Common myeloid progenitor, CD34-positive (primary cell): ENCODE results near the gene TRIM63.

Experiments used
- CTCF ChIA-PET: fragments of 350-600 bp; sonication (Branson Sonifier 250); formaldehyde crosslinking; loops from one replicate; lab custom pipeline; 2021; ENCODE audit warnings: antibody characterized with exemption; lab: Charles Lee
- POLR2A ChIA-PET: fragments of 350-600 bp; sonication (Branson Sonifier 250); formaldehyde crosslinking; loops from one replicate; lab custom pipeline; 2021; ENCODE audit warnings: antibody characterized with exemption; lab: Charles Lee
- DNase-seq, 3 donors: peaks; one replicate each; pipeline versions ENCODE4 v3.0.0 to v3.0.0-alpha.2; 2013
- H3K27ac ChIP-seq, 2 experiments: 1 replicate in 1 of 2; 2 replicates in 1 of 2; pipeline ENCODE4 v1.7.0; 2013; ENCODE audit warnings: inconsistent platforms in 2 of 2, low read length in 2 of 2, mild to moderate bottlenecking in 2 of 2, low read depth in 1 of 2, moderate library complexity in 1 of 2; ENCODE audit not compliant: severe bottlenecking in 2 of 2, insufficient read depth in 1 of 2, poor library complexity in 1 of 2
- H3K27me3 ChIP-seq, 5 experiments: replicated peaks in 2 of 5; 1 replicate in 3 of 5; 2 replicates in 2 of 5; pipeline versions ENCODE4 v1.6.1 to v1.7.0; 2013; ENCODE audit warnings: low read length in 4 of 5, mild to moderate bottlenecking in 2 of 5, moderate library complexity in 2 of 5, inconsistent platforms in 1 of 5; ENCODE audit not compliant: insufficient read depth in 5 of 5, control insufficient read depth in 4 of 5
- H3K36me3 ChIP-seq, 4 experiments: 1 replicate in 2 of 4; 2 replicates in 2 of 4; pipeline versions ENCODE4 v1.6.1 to v1.7.0; 2013; ENCODE audit warnings: low read length in 3 of 4, control low read depth in 1 of 4, mild to moderate bottlenecking in 1 of 4; ENCODE audit not compliant: control insufficient read depth in 4 of 4, insufficient read depth in 4 of 4
- H3K4me1 ChIP-seq, 4 experiments: 1 replicate in 3 of 4; 2 replicates in 1 of 4; pipeline versions ENCODE4 v1.6.1 to v1.7.1; 2013; ENCODE audit warnings: low read length in 3 of 4, mild to moderate bottlenecking in 3 of 4, control low read depth in 1 of 4, inconsistent platforms in 1 of 4, moderate library complexity in 1 of 4; ENCODE audit not compliant: control insufficient read depth in 4 of 4, insufficient read depth in 4 of 4; ENCODE audit errors: control extremely low read depth in 1 of 4
- H3K4me3 ChIP-seq, 7 experiments: 1 replicate in 4 of 7; 2 replicates in 3 of 7; pipeline versions ENCODE4 v1.5.1 to v1.7.0; 2013; ENCODE audit warnings: mild to moderate bottlenecking in 7 of 7, low read length in 6 of 7, moderate library complexity in 6 of 7, inconsistent platforms in 2 of 7, low read depth in 2 of 7, control low read depth in 1 of 7; ENCODE audit not compliant: insufficient read depth in 4 of 7, control insufficient read depth in 1 of 7; ENCODE audit errors: extremely low read depth in 1 of 7
- H3K9me3 ChIP-seq, 5 experiments: 1 replicate in 4 of 5; 2 replicates in 1 of 5; pipeline versions ENCODE4 v1.6.1 to v1.7.1; 2013; ENCODE audit warnings: low read length in 4 of 5, mild to moderate bottlenecking in 2 of 5, inconsistent platforms in 1 of 5, low read depth in 1 of 5, moderate library complexity in 1 of 5; ENCODE audit not compliant: control insufficient read depth in 4 of 5, insufficient read depth in 2 of 5; ENCODE audit errors: control extremely low read depth in 1 of 5
- WGBS: methylation state at CpG from one replicate; pipeline ENCODE4 v1.1.5; 2013; ENCODE audit not compliant: insufficient coverage; 5-methylcytosine and 5-hydroxymethylcytosine counted together

The TRIM63 gene

DNA sequence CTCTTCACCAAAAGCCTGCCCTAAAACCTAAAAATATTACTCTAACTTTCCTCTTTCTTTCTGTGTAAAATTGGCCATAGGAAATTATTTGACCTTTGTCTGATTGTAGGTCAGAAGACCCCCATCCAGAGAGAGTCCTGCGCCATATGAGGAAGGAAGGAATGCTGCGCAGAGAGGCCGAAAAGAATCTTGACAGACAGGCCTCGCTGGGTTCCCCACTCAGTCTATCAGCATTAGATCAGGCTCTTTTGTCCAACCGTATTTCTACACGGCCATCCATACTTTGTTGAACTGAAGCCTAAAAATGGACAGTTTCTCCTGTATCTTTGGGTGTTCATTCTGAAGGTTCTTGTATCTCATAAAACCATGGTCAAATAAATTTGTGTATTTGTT lies 17.2 kb downstream of the TRIM63 start:
- Histone ChIP-seq H3K4me3 (no peak overlapping the region), H3K36me3 (no peaks in the 10 kb centered on the region), H3K27ac (no peak overlapping the region), H3K4me1 (peaks cover 0 to 23% (median 15%) of the 10 kb centered on the region in 4 experiments), H3K27me3 (peaks cover 5 to 62% (median 20%) of the 10 kb centered on the region in 5 experiments), H3K9me3 (no peaks in the 10 kb centered on the region)
- WGBS: 100% methylated on average over 3 of the region's 6 CpGs
- ChIA-PET CTCF (no interaction called here), POLR2A (no interaction called here)
- DNase-seq: no peak

DNA sequence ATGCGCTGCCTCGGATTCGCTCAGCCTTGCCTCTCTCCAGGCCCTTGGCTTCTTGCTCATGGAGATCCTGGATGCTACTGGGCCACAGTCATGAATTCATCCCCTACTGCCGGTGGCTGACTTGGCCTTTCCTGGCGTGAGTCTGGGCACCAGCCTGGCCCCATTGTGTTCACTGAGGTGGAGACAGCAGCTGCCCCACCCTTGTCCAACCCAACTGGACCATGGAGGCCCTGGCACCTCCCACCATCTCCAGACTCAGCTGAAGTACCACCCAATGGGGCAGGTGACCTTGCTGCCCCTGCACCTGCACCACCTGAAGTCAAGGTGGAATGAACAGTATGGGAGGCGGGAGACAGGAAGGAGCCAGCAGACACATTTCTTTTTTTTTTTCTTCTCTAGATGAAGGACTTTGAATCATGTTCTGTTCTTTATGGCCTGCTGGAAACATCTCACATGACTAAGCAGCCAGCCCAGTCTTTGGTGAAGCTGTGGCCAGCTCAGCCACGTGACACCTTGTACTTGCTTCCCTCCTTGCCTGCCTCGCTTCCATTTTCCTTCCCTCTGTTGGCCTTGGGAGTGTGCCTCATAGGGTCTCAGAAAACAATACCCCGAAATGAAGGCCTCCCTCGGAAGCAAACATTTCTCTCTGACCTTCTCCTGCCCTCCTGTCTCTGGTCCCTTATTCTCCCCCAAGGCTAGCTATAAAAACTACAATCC lies 17.7 kb downstream of the TRIM63 start:
- Histone ChIP-seq H3K27ac (no peak overlapping the region), H3K4me3 (no peak overlapping the region), H3K9me3 (no peaks in the 10 kb centered on the region), H3K36me3 (no peaks in the 10 kb centered on the region), H3K27me3 (peaks cover 5 to 64% (median 25%) of the 10 kb centered on the region in 5 experiments), H3K4me1 (peaks cover 0 to 24% (median 15%) of the 10 kb centered on the region in 4 experiments)
- WGBS: 76% methylated on average over 6 of the region's 10 CpGs
- peak in 2 of 3 donors; percentile 18 to 40 for DNase-seq
- ChIA-PET POLR2A (no interaction called here), CTCF (no interaction called here)

DNA sequence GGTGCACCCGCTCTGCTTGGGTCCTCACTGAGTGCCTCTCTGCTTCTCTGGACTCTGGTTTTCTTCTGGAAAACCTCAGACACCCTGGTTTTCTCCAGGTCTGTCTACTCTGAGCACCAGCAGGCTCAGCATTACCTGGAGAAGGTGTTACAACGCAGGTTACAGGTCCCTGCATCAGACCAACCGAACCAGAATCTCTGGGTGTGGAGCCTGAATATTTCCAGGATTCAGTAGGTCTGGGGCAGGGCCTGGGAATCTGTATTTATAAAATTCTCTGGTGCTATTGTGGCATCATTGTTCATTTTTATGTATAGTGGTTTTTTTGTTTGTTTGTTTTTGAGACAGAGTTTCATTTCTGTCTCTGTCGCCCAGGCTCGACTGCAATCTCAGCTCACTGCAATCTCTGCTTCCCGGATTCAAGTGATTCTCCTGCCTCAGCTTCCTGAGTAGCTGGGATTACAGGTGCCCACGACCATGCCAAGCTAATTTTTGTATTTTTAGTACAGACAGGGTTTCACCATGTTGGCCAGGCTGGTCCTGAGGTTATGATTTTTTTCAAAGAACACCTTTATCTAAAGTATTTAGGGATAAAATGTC lies 20.1 kb downstream of the TRIM63 start:
- Histone ChIP-seq H3K4me1 (peaks cover 0 to 24% (median 15%) of the 10 kb centered on the region in 4 experiments), H3K4me3 (no peak overlapping the region), H3K27ac (no peak overlapping the region), H3K27me3 (peaks cover 15 to 75% (median 34%) of the 10 kb centered on the region in 5 experiments), H3K9me3 (no peaks in the 10 kb centered on the region), H3K36me3 (no peaks in the 10 kb centered on the region)
- ChIA-PET POLR2A (no interaction called here), CTCF (interaction anchor here (1.2 to 2.1 kb wide), 2 partner anchors 12 to 56 kb away, joined by 3 to 6 read pairs; no protein-coding TSS in a partner anchor)
- DNase-seq: no peak
- 88% methylated on average over 6 of the region's 7 CpGs for WGBS

DNA sequence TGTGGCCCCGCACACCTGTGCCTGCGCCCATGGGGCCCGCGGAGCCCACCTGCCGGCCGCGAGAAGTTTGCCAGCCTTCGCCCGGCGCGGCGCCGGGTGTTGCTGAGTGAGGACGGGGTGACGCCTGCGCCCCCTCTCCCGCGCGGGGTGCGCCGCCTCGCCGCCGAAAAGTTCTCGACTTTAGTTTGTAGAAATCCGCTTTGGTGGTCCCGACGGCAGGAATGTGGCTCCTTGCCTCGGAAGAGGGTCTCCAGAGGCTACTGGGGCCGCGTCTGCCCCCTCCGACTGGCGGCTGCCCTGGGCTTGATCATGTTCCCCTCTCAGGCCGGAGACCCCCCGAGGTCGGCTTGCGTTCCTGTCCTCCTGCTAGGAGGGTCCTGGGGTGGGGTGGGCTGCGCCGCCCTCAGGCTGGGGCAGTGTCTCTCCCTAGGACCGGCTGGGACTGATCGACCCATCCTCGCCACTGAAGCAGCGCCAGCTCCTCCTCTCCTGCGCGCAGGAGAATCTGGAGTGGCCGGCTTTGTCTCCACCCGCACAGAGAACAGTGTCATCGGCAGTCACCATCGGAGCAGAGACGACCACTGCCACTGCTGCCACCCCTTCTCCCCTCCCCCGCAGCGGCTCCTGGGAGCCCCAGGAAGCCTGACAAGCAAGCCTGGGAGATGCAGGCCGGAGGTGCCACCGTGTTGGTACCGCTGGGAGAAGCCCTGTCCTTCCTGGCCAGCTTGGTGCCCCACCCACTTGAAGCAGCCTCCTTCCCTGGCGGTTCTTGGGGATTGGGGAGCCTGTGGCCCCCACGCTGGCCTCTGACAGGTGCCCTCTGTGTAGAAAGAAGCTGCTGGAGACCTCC lies 21.0 kb downstream of the TRIM63 start:
- 5% methylated on average over 54 of the region's 57 CpGs for WGBS
- DNase-seq: peak in 1 of 3 donors; percentile 22
- CTCF ChIA-PET: interaction anchor here (1.4 to 2.8 kb wide), 2 partner anchors 10 to 12 kb away, joined by 4 to 9 read pairs; no protein-coding TSS in a partner anchor

DNA sequence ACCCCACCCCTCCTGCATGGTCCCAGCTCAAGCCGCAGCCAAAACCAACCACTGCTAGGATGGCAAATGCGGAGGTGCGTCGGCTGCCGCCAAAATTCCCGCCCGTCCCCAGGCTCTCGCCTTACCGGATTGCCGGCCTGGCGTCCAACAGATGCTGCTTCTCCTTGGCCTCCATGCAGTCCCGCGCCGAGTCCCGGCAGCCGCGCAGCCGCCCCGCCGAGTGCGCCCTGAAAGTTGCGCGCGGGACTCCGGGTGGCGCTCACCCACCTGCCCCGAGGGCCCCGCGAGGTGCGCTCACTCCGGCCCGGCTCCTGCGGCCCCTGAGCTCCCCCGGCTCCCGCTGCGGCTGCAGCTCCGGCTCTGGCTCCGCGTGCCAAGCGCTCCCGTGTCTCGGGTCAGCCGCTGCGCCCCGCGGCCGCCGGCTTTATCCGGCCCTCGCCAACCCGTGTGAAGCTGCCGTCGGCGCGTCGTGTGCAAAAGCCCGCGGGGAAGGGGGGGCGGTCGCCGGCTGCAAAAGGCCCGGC lies 21.6 kb downstream of the TRIM63 start, which contains the start of gene SLC30A2:
Gene SLC30A2 (minus strand): TSS at position 397 of the 524 bp plus-strand sequence. CDS start 222 bp downstream, at position 175.
- WGBS: 1% methylated on average over 44 of the region's 62 CpGs
- POLR2A ChIA-PET: no interaction called here
- peak within 1 kb of the TSS in 4 of 7 experiments; percentile 9 to 46 (median 45) for H3K4me3 ChIP-seq
- peak in 2 of 3 donors; percentile 28 to 32 for DNase-seq
- H3K4me1 ChIP-seq: peaks cover 0 to 17% (median 10%) of the 10 kb centered on the region in 4 experiments
- no peak within 1 kb of the TSS for H3K27ac ChIP-seq
- H3K36me3 ChIP-seq: no peaks in the 10 kb centered on the region
- H3K27me3 ChIP-seq: peaks cover 15 to 83% (median 36%) of the 10 kb centered on the region in 5 experiments
- H3K9me3 ChIP-seq: no peaks in the 10 kb centered on the region
- CTCF ChIA-PET: interaction anchor here (1.2 to 2.8 kb wide), 3 partner anchors 9 to 142 kb away, joined by 3 to 9 read pairs (median 4); no protein-coding TSS in a partner anchor

More for the DNA sequence above, 21.0 kb downstream of the TRIM63 start:
- H3K27me3 ChIP-seq: peaks cover 15 to 83% (median 36%) of the 10 kb centered on the region in 5 experiments
- no peak overlapping the region for H3K27ac ChIP-seq
- H3K9me3 ChIP-seq: no peaks in the 10 kb centered on the region
- H3K36me3 ChIP-seq: no peaks in the 10 kb centered on the region
- peaks cover 0 to 24% (median 14%) of the 10 kb centered on the region in 4 experiments for H3K4me1 ChIP-seq
- peak overlapping the region in 2 of 7 experiments; percentile 46 for H3K4me3 ChIP-seq
- POLR2A ChIA-PET: no interaction called here

DNA sequence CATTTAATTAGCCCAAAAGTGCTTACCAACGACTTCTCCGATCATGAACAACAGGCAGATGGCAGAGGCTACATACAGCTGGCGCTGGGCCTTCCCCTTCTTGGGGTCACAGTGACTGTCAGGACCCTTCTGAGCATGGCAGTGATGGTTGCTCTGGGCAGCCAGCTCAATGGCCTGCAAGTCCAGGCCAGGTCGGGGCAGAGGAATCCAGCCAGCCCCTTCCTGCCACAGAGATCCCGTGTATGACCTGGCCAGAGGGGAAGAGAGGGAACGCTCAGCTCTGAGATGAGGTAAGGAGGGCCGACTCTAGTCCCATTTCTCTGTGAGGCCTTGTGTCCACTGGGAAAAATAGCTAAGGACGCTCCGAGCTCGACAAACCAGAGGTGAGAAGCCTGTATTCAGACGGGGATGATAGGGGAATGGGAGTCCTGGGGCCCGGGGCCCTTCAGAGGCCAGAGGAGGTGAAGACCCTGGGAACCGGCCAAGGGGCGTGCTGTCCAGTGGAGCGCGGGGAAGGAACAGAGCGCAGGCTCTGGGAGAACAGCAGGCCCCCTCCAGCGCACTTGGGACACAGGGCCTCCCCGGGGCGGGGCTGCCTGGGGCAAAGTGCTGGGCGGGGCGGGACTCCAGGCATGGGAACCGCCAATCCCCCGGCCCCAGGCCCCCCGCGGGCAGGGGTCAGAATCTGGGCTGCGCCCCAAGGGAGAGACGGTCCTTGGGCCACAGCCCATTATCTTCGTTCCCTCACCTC lies 22.3 kb downstream of the TRIM63 start:
- Histone ChIP-seq H3K4me3 (peak overlapping the region in 1 of 7 experiments; percentile 46), H3K36me3 (no peaks in the 10 kb centered on the region), H3K4me1 (peaks cover 0 to 17% (median 10%) of the 10 kb centered on the region in 4 experiments), H3K27me3 (peaks cover 15 to 83% (median 36%) of the 10 kb centered on the region in 5 experiments), H3K27ac (no peak overlapping the region), H3K9me3 (no peaks in the 10 kb centered on the region)
- 34% methylated on average over 26 of the region's 29 CpGs for WGBS
- no peak for DNase-seq
- CTCF ChIA-PET: interaction anchor here (1.1 to 2.8 kb wide), 5 partner anchors 9 to 142 kb away, joined by 3 to 9 read pairs (median 4); partner anchors contain the start of gene EXTL1
- POLR2A ChIA-PET: no interaction called here
